GM21737 (cell line): Measurements from ENCODE around the gene SLC5A12.

Experiments
- ATAC-seq: cut with Tn5 transposase; IDR thresholded peaks from one replicate; pipeline ENCODE4 v1.9.1; 2021; ENCODE audit warnings: mild to moderate bottlenecking, moderate library complexity; ENCODE audit not compliant: unreplicated experiment

SLC5A12 gene, protein sequence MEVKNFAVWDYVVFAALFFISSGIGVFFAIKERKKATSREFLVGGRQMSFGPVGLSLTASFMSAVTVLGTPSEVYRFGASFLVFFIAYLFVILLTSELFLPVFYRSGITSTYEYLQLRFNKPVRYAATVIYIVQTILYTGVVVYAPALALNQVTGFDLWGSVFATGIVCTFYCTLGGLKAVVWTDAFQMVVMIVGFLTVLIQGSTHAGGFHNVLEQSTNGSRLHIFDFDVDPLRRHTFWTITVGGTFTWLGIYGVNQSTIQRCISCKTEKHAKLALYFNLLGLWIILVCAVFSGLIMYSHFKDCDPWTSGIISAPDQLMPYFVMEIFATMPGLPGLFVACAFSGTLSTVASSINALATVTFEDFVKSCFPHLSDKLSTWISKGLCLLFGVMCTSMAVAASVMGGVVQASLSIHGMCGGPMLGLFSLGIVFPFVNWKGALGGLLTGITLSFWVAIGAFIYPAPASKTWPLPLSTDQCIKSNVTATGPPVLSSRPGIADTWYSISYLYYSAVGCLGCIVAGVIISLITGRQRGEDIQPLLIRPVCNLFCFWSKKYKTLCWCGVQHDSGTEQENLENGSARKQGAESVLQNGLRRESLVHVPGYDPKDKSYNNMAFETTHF

DNA sequence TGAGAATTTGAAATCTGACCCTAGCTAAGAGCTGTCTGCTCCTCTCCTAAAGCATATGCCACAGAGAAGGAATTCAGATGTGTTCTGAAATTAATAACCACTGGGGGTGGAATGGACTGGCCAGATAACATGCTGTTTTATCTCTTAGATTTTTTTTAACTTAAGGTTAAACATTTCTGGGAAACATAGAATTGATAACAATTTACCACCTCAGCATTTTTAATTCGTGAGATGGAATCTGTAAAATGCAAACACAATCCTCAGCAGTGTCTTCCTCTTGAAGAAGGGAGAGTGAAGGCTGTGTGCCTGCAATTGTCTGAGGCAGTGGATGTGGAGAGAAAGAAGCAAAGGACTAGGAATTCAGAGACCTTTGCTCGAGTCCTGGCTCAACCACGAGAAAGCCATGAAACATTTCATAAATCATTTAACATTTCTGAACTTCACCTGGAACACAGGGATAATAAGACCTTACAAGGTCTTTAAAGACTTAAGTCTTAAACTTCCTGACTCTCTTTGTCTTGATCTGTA, at the start of gene SLC5A12:
SLC5A12 (minus strand) TSS at position 113 of the 528 bp plus-strand sequence. CDS start 346 bp downstream, outside the sequence.
- no peak for ATAC-seq

DNA sequence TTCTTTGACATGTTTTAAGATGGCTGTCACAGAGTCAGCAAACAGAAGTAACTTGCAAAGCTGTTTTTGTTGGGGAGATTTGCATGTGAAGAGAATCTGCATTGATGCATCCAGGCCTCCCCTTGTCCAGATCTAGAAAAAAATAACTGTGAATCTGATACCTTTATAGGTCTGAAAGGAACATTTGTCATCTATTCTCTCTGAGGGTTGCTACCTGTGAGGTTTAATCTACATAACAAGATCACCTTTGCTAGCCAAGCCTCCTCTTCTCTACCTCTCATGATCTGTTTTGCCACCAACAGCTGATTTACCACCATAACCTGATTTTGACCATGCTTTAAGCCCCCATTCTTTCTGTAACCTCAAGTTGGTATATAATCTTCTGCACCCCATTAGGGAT, 47.2 kb upstream of the SLC5A12 start:
- no peak for ATAC-seq

DNA sequence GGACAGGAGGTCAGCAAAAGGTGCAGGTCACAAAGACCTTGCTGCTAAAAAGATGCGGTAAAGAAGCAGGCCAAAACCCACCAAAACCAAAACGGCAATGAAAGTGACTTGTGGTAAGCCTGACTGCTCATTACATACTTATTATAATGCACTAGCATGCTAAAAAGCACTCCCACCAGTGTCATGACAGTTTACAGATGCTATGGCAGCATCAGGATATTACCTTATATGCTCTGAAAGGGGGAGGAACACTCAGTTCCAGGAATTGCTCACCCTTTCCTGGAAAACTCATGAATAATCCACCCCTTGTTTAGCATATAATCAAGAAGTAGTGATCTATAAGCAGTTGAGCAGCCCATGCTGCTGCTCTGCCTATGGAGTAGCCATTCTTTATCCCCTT, 45.2 kb upstream of the SLC5A12 start:
- no peak for ATAC-seq

- no peak for ATAC-seq
Measured at GRCh38 chr11:26765323-26765722, 43.5 kb upstream of the SLC5A12 start.

GRCh38 chr11:26764825-26765224, 43.0 kb upstream of the SLC5A12 start:
- no peak for ATAC-seq

DNA sequence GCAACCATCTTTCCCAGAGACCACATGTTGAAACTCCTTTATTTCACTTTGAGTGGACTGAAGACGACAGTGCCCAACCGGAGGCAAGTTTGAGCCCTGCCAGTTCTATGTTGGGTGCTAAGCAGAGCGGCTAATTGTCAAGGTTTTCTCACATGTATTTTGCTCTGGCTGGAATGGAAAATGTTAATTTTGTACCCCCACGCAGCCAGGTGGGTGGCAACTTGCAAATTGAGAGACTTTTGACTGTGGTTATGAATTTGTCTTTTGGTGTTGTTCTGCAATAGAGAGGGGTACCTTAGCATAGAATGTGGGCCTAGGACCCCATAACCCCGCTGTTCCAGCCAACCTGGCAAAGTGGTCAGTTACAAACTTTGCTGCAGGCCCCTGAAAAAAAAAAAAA, 42.5 kb upstream of the SLC5A12 start:
- no peak for ATAC-seq

GRCh38 chr11:26762089-26762488, 40.2 kb upstream of the SLC5A12 start:
- ATAC-seq, result no peak

DNA sequence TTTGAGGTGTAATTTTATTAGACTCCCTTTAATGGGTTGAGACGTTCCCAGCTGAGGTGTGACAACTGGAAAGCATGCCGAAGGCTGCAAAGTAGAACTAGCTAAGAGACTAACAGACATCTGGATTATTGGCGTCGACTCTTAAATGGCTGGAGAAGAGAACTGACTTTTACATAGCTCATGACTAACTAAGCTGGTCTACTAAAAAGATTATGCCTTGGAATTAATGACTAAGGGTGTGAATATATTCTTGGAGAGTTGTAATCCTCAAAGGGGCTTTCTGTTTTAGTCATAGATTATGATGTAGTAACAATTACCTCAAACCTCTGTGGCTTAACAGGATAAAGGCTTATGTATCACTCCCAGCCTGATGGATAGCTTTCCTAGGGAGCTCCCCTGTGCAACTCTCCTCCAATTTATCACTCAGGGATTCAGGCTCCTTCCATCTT, 39.5 kb upstream of the SLC5A12 start:
- ATAC-seq, result no peak

DNA sequence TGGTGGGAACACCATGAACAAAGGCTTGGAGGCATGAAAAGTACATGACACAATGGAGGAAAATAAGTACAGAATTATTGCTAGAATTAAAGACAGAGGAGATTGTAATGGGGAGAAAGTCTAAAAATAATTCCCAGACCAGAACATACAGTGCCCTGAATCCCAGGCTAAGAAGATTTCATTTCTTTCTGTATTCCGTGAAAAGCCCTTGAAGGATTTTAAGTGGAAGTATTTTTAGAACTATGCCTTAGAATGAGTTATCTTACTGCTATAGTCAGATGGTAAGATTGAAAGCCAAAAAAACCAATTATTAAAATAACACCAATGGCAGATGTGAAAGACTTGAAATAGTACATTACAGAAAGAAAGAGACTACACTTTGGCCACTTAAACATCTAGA, 36.1 kb upstream of the SLC5A12 start:
- no peak for ATAC-seq

GRCh38 chr11:26755762-26756161, 33.9 kb upstream of the SLC5A12 start:
- ATAC-seq, result no peak

DNA sequence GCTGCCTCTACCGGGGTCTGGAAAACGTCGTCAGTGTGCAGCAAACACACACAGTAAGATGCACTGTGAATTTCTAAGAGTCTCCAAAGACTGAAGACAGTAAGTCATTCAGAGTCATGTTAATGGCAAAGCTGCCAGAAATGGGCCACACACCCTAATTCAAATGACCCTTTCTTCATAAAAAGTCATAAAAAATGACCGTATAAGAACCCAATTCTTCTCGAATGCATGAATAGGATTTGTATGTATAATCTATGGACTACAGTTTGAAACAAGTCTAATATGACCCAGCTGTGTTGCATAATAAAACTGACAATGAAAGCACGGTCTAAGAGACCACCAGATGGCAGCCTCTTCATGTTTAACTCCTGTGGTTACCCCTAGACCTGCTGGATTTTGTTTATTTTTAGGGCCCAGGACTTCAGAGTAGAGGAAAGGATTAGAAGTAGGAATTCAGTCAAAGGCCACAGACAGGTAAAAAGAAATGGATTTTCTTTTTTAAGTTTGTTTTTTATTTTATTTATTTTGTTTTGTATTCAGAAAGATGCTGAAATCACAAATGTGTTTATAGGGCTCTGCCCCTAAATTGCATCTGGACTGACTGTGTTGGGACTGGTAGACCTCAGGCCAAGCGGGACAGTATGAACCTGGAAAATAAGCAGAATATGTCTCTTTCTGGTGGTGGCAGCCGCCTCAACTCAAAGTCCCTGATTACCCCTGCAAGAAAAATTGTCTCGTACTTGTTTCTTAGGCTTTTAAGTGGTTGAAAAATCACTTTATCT, 32.1 kb upstream of the SLC5A12 start:
- ATAC-seq, result no peak

- no peak for ATAC-seq
Measured at GRCh38 chr11:26749927-26750326, 28.1 kb upstream of the SLC5A12 start.

DNA sequence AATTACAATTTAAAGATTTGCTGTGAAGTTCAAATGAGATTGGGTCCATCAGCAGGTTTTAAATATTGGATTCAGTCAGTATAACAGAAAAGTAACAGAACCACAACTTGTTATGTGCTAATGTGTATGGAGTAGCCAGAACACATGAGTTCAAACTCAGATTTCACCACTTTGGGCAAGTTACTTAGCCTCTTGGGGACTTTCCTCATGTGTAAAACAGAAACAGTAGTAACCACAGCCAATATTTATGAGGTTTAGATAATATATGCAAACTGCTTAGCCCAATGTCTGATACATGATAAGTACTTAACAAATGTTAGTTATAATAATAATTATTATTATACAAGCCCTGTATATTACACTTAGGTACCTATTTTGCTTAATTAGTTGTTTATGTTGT, 21.8 kb upstream of the SLC5A12 start:
- no peak for ATAC-seq

DNA sequence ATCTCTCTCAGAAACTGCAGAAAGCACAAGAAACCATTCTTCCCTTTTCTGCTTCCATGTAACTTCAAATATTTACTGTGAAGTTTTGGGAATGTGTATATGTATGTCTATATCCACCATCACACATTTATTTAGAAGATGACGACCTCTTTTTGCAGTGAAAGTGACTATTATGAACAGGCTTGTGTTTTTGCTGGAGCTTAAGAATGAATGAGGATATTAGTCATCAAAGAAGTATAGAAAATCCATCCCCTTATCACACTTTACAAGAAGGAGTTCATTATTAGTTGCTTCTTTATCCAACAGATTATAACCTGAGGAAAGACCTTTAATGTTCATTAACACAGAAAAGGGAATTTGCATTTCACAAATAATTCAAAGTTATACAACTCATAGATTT, 21.1 kb upstream of the SLC5A12 start:
- ATAC-seq, result no peak

DNA sequence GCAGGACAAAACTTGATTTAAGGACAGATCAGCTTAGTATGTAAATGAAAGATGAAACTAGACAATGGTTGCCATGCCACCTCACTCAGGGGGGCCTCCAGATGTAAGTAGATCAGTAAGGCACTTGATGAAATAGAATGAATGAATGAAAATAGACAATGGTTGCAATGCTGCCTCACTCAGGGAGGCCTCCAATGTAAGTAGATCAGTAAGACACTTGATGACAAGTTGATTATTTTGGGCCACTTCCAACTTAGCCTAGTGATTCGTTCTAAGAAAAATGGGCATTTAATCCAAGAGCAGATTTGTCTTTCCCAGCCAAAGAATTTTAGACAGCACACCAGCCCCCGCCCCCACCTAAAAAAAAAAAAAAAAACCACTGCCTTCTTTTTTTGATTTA, 19.2 kb upstream of the SLC5A12 start:
- ATAC-seq, result no peak

DNA sequence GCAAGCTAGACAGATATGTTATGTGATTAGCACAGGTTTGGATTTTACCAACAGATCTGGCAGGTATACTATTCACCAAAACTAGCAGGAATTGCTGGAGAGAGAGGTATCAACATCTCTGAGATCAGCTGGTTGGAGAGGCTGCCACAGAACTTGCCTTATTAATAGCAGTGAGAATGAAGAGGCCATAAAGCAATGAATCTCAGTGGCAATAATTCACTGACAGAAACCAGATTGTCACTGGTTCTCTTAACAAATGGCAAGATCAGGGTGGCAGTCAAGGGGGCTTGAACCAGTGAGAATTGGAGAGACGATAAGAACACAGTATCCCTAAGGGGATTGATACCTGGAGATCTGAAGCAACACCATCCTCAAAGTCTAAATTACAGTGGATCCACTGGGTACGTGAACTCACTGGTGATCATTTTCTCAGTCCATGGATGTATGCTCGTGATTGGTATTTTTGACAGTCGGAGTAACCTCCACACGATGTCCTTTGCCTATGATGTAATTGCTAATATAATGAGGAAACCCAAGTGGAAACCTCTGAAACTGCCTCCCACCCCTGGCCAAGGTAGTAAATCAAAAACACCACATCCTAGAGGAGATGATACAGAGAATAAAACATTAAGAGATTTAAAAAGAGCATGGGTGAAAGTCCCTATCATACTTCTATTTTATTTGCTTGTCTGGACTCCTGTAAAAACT, 17.7 kb upstream of the SLC5A12 start:
- no peak for ATAC-seq

- ATAC-seq, result no peak
Measured at GRCh38 chr11:26734691-26735090, 12.8 kb upstream of the SLC5A12 start.

- ATAC-seq, result no peak
Measured at GRCh38 chr11:26731084-26731456, 9.2 kb upstream of the SLC5A12 start.

DNA sequence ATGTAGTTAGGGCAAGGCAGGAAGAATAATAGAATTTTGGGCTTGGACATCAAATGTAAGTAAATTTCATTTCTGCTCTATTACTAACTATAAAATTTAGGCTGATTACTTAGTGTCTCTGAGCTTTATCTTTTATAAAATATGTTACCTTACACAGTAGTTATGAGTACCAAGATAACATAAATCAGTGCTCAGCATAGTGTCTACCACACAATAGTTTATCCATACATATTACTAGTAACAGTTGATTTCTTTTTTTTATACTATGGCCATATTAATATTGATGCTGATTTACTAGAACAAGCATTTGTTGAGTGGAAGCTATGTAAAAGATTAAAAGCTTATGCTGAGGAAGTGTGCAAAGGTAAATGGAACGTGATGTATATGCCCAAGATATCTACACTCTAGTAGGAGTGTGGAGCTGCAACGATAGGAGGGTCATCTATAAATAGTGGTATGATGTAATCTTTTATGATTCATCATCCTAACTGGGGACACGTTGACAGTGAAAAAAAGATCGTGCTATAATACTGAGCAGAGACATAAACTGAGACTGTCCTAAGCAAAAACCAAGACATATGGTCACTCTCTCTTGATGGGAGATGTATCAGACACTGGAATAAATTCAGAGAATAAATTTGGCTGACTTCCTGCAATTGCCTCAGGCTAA, 8.7 kb upstream of the SLC5A12 start:
- ATAC-seq, result no peak

GRCh38 chr11:26729284-26729683, 7.4 kb upstream of the SLC5A12 start:
- ATAC-seq, result no peak
